H9 (cell line): Measurements from ENCODE around the gene NHSL2. TPM values are rescaled to one million over a fixed set of nuclear protein-coding genes. Genes with fewer than 3 reads are reported as not detected.

Experiments
- DNase-seq: peaks from one replicate; pipeline ENCODE4 v3.0.0-alpha.2; 2017
- H2AFZ ChIP-seq: one replicate; pipeline ENCODE4 v1.6.1; 2013; ENCODE audit warnings: mild to moderate bottlenecking, low read length, control low read depth, moderate library complexity
- H2AK5ac ChIP-seq: 2 replicates; pipeline ENCODE4 v1.6.1; 2013; ENCODE audit warnings: low read length, control low read depth, mixed read lengths; ENCODE audit not compliant: insufficient read length
- H2BK120ac ChIP-seq: one replicate; pipeline ENCODE4 v1.6.1; 2013; ENCODE audit warnings: low read depth, mild to moderate bottlenecking, low read length, control low read depth, inconsistent platforms; ENCODE audit not compliant: poor library complexity, severe bottlenecking
- H2BK12ac ChIP-seq: 2 replicates; pipeline ENCODE4 v1.6.1; 2013; ENCODE audit warnings: low read length, control low read depth, mixed read lengths, low read depth; ENCODE audit not compliant: insufficient read length
- H2BK15ac ChIP-seq: 2 replicates; pipeline ENCODE4 v1.6.1; 2013; ENCODE audit warnings: low read depth, low read length, control low read depth
- H2BK20ac ChIP-seq: one replicate; pipeline ENCODE4 v1.6.1; 2013; ENCODE audit warnings: low read depth, mild to moderate bottlenecking, low read length, control low read depth, inconsistent platforms; ENCODE audit not compliant: poor library complexity, severe bottlenecking
- H2BK5ac ChIP-seq: 2 replicates; pipeline ENCODE4 v1.6.1; 2013; ENCODE audit warnings: low read length, control low read depth, mixed read lengths; ENCODE audit not compliant: insufficient read length
- H3K14ac ChIP-seq: 2 replicates; pipeline ENCODE4 v1.6.1; 2013; ENCODE audit warnings: low read length, control low read depth; ENCODE audit not compliant: insufficient read depth
- H3K18ac ChIP-seq: 2 replicates; pipeline ENCODE4 v1.6.1; 2013; ENCODE audit warnings: low read depth, mild to moderate bottlenecking, mixed read lengths, low read length, control low read depth; ENCODE audit not compliant: insufficient read length
- H3K23ac ChIP-seq: 2 replicates; pipeline ENCODE4 v1.6.1; 2013; ENCODE audit warnings: low read length, control low read depth, mixed read lengths, low read depth; ENCODE audit not compliant: insufficient read length
- H3K23me2 ChIP-seq: 2 replicates; pipeline ENCODE4 v1.6.1; 2013; ENCODE audit warnings: low read depth, mild to moderate bottlenecking, mixed read lengths, low read length, control low read depth; ENCODE audit not compliant: insufficient read length, poor library complexity, severe bottlenecking
- H3K27ac ChIP-seq: 2 replicates; pipeline ENCODE4 v1.5.1; 2013; ENCODE audit warnings: low read length, control low read depth, mixed read lengths, low read depth; ENCODE audit not compliant: insufficient read length
- H3K27me3 ChIP-seq: 2 replicates; pipeline ENCODE4 v1.6.1; 2013; ENCODE audit warnings: low read length, control low read depth, inconsistent platforms; ENCODE audit not compliant: insufficient read depth
- H3K4ac ChIP-seq: 2 replicates; pipeline ENCODE4 v1.6.1; 2013; ENCODE audit warnings: low read depth, mild to moderate bottlenecking, control low read depth, inconsistent platforms, low read length, moderate library complexity
- H3K4me1 ChIP-seq: 2 replicates; pipeline ENCODE4 v1.6.1; 2013; ENCODE audit warnings: low read length, control low read depth, inconsistent platforms; ENCODE audit not compliant: insufficient read depth
- H3K4me2 ChIP-seq: 2 replicates; pipeline ENCODE4 v1.6.1; 2013; ENCODE audit warnings: low read length, control low read depth, mixed read lengths; ENCODE audit not compliant: insufficient read length, insufficient read depth
- H3K56ac ChIP-seq: 2 replicates; pipeline ENCODE4 v1.6.1; 2013; ENCODE audit warnings: low read depth, mild to moderate bottlenecking, mixed read lengths, low read length, control low read depth; ENCODE audit not compliant: insufficient read length
- H3K79me1 ChIP-seq: 2 replicates; pipeline ENCODE4 v1.6.1; 2013; ENCODE audit warnings: low read depth, mild to moderate bottlenecking, moderate library complexity, low read length, control low read depth, inconsistent platforms; ENCODE audit not compliant: insufficient read depth, poor library complexity, severe bottlenecking
- H3K79me2 ChIP-seq: 2 replicates; pipeline ENCODE4 v1.6.1; 2013; ENCODE audit warnings: low read length, control low read depth, inconsistent platforms; ENCODE audit not compliant: insufficient read depth
- H3K9ac ChIP-seq: 2 replicates; pipeline ENCODE4 v1.6.1; 2013; ENCODE audit warnings: low read length, control low read depth, mixed read lengths; ENCODE audit not compliant: insufficient read length; ENCODE audit errors: extremely low read depth
- H3K9me3 ChIP-seq: one replicate; pipeline ENCODE4 v1.6.1; 2013; ENCODE audit warnings: low read depth, low read length, inconsistent platforms; ENCODE audit not compliant: control insufficient read depth
- H3T11ph ChIP-seq: one replicate; pipeline ENCODE4 v1.6.1; 2013; ENCODE audit warnings: mild to moderate bottlenecking, low read length, control low read depth, inconsistent platforms
- H4K20me1 ChIP-seq: one replicate; pipeline ENCODE4 v1.6.1; 2013; ENCODE audit not compliant: control insufficient read depth, insufficient read length, insufficient read depth
- H4K5ac ChIP-seq: 2 replicates; pipeline ENCODE4 v1.6.1; 2013; ENCODE audit warnings: low read depth, mild to moderate bottlenecking, mixed read lengths, low read length, control low read depth; ENCODE audit not compliant: insufficient read length
- H4K8ac ChIP-seq: replicated peaks from 2 replicates; pipeline ENCODE4 v1.6.1; 2013; ENCODE audit warnings: low read length, control low read depth, mixed read lengths, low read depth; ENCODE audit not compliant: insufficient read length
- H4K91ac ChIP-seq: 2 replicates; pipeline ENCODE4 v1.6.1; 2013; ENCODE audit warnings: low read depth, mild to moderate bottlenecking, moderate library complexity, mixed read lengths, low read length, control low read depth; ENCODE audit not compliant: insufficient read length
- H3K27ac Mint-ChIP-seq, 3 experiments: 2 replicates in 2 of 3; 3 replicates in 1 of 3; pipeline ENCODE4 v1.8.0; 2020 to 2021; ENCODE audit warnings: mixed read lengths in 3 of 3, mild to moderate bottlenecking in 1 of 3, moderate library complexity in 1 of 3
- H3K27me3 Mint-ChIP-seq: 2 replicates; pipeline ENCODE4 v1.8.0; 2021; ENCODE audit warnings: low read depth, mild to moderate bottlenecking, moderate library complexity, mixed read lengths
- H3K36me3 Mint-ChIP-seq, 3 experiments: 2 replicates in 2 of 3; 3 replicates in 1 of 3; pipeline ENCODE4 v1.8.0; 2020 to 2021; ENCODE audit warnings: low read depth in 3 of 3, mixed read lengths in 3 of 3; ENCODE audit not compliant: insufficient read depth in 1 of 3
- H3K4me1 Mint-ChIP-seq, 2 experiments: 2 replicates each; pipeline ENCODE4 v1.8.0; 2020; ENCODE audit warnings: mixed read lengths in 2 of 2
- H3K4me3 Mint-ChIP-seq, 2 experiments: 2 replicates in 1 of 2; 3 replicates in 1 of 2; pipeline ENCODE4 v1.8.0; 2020 to 2021; ENCODE audit warnings: mild to moderate bottlenecking in 2 of 2, mixed read lengths in 2 of 2, moderate library complexity in 1 of 2
- H3K9me3 Mint-ChIP-seq, 2 experiments: 2 replicates in 1 of 2; 3 replicates in 1 of 2; pipeline ENCODE4 v1.8.0; 2020; ENCODE audit warnings: mild to moderate bottlenecking in 2 of 2, mixed read lengths in 2 of 2, moderate library complexity in 1 of 2
- CTCF ChIP-seq: fragments of 200-600 bp; sonication (generic); conservative IDR thresholded peaks from 3 replicates; pipeline ENCODE4 v1.8.0; 2021; ENCODE audit warnings: antibody characterized with exemption, mild to moderate bottlenecking
- WGBS: extraction: QIAGEN DNeasy Blood & Tissue Kit; methylation state at CpG from one replicate; pipeline ENCODE4 v1.1.7; 2013; ENCODE audit warnings: missing lambda C conversion rate, low lambda C conversion rate, mixed read lengths; ENCODE audit not compliant: insufficient read length; ENCODE audit errors: extremely low coverage; 5-methylcytosine and 5-hydroxymethylcytosine counted together
- total RNA-seq: library from RNA; stranded (reverse); gene quantifications from 2 replicates; pipeline ENCODE4 v1.2.1, GENCODE V29; 2021

NHSL2 gene
- total RNA-seq, 1 experiment from 2014 or later = 6.4 TPM

- peaks cover 6 to 12% (median 7%) of the 10 kb centered on the region in 3 experiments; a peak in 6 of 7 replicates for H3K36me3 Mint-ChIP-seq
- peaks cover 30 to 32% of the 10 kb centered on the region in 2 experiments for H3K4me1 Mint-ChIP-seq
- H4K8ac ChIP-seq = no peak overlapping the region
These were observed 214.0 kb downstream of the NHSL2 start for GRCh38 chrX:72124540-72125201.

More at GRCh38 chrX:72124540-72125201, 214.0 kb downstream of the NHSL2 start:
- DNase-seq = no peak
- Histone ChIP-seq H2AFZ (no peak overlapping the region), H2BK15ac (no peak overlapping the region), H3K18ac (no peak overlapping the region), H3K4me1 (peaks cover 4% of the 10 kb centered on the region; the same call in 1 of the 2 replicates), H4K20me1 (no peaks in the 10 kb centered on the region), H3K27ac (no peak overlapping the region), H4K91ac (no peak overlapping the region), H2BK120ac (no peak overlapping the region), H2BK12ac (no peak overlapping the region), H3K27me3 (peaks cover 6% of the 10 kb centered on the region; the same call in 1 of the 2 replicates), H3T11ph (no peak overlapping the region), H3K9ac (no peak overlapping the region), H2BK5ac (no peak overlapping the region), H3K9me3 (peaks cover 34% of the 10 kb centered on the region), H3K4ac (no peak overlapping the region), H4K5ac (no peak overlapping the region), H3K14ac (no peak overlapping the region), H3K4me2 (no peak overlapping the region), H3K23me2 (no peaks in the 10 kb centered on the region), H3K79me1 (no peaks in the 10 kb centered on the region), H3K79me2 (no peaks in the 10 kb centered on the region), H3K23ac (no peak overlapping the region), H2BK20ac (no peak overlapping the region), H3K56ac (no peak overlapping the region), H2AK5ac (no peak overlapping the region)
- Mint-ChIP-seq H3K27me3 (peaks cover 26% of the 10 kb centered on the region), H3K27ac (peak overlapping the region in 1 of 3 experiments; percentile 90; a peak in 2 of 7 replicates), H3K9me3 (peaks cover 76 to 77% of the 10 kb centered on the region in 2 experiments), H3K4me3 (no peak overlapping the region)
- TF ChIP-seq CTCF = no peak
- WGBS = no CpG with 5 or more reads among the region's 8 CpGs
